Activated T-cell treated with anti-CD3 and anti-CD28 coated beads, Interleukin-2, amount 50 U/mL, for 72 hours (primary cell): Measurements from ENCODE around the gene MYO16. TPM values are rescaled to one million over a fixed set of nuclear protein-coding genes. Genes with fewer than 3 reads are reported as not detected.

ENCODE experiments used
- ATAC-seq, 2 donors: fragments of 150-1000 bp; cut with Tn5 transposase; replicated peaks in 1 of 2; 2 replicates each; pipeline ENCODE4 v1.10.0; 2021; ENCODE audit warnings: moderate library complexity in 2 of 2, mild to moderate bottlenecking in 1 of 2
- DNase-seq, 2 donors: peaks; one replicate each; pipeline ENCODE4 v3.0.0; 2021 to 2022; ENCODE audit warnings: mixed read lengths in 1 of 2
- H3K27ac Mint-ChIP-seq: one replicate; pipeline ENCODE4 v1.8.0; 2022; ENCODE audit warnings: mild to moderate bottlenecking, moderate library complexity, mixed read lengths
- H3K27me3 Mint-ChIP-seq: one replicate; pipeline ENCODE4 v1.8.0; 2022; ENCODE audit warnings: low read depth, mixed read lengths
- H3K36me3 Mint-ChIP-seq, 2 donors: one replicate each; pipeline ENCODE4 v1.8.0; 2022; ENCODE audit warnings: mixed read lengths in 2 of 2, mild to moderate bottlenecking in 1 of 2; ENCODE audit not compliant: insufficient read depth in 2 of 2
- H3K4me1 Mint-ChIP-seq: one replicate; pipeline ENCODE4 v1.8.0; 2022; ENCODE audit warnings: low read depth, mixed read lengths
- H3K4me3 Mint-ChIP-seq, 2 donors: one replicate each; pipeline ENCODE4 v1.8.0; 2022; ENCODE audit warnings: mild to moderate bottlenecking in 2 of 2, mixed read lengths in 2 of 2, moderate library complexity in 2 of 2
- H3K9me3 Mint-ChIP-seq, 2 donors: one replicate each; pipeline ENCODE4 v1.8.0; 2022; ENCODE audit warnings: mixed read lengths in 2 of 2
- total RNA-seq, 2 donors: library from RNA; stranded (reverse); gene quantifications; one replicate each; pipeline ENCODE4 v1.2.3, GENCODE V29; 2022

MYO16 gene
- total RNA-seq, 2 donors from 2014 or later, result not detected

DNA sequence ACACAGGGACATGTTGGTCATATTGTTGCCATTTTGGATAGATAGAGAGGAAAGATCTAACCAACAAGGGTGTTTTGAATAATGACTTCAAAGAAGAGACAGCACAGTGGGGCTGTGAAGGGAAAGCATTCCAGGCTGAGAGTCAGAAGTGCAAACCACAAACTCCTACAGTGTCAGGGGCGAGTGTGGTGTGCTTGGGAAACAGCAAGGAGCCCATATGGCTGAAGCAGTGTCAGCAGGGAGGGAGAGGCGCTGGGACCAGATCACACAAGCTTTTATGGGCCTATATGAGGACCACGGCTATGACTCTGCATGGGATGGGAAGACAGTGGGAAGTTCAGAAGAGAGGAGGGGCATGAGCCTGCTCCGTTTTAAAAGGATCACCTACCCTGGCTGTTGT is 166.4 kb downstream of the MYO16 start:
- H3K9me3 Mint-ChIP-seq, result peaks cover 0 to 2% of the 10 kb centered on the region in 2 donors
- DNase-seq, result no peak
- ATAC-seq, result no peak
- H3K4me1 Mint-ChIP-seq, result no peaks in the 10 kb centered on the region
- H3K27me3 Mint-ChIP-seq, result no peaks in the 10 kb centered on the region
- no peaks in the 10 kb centered on the region for H3K36me3 Mint-ChIP-seq
- no peak overlapping the region for H3K4me3 Mint-ChIP-seq
- no peak overlapping the region for H3K27ac Mint-ChIP-seq

GRCh38 chr13:108797354-108797753 is 167.9 kb downstream of the MYO16 start:
- ATAC-seq, result no peak
- no peaks in the 10 kb centered on the region for H3K4me1 Mint-ChIP-seq
- H3K9me3 Mint-ChIP-seq, result peaks cover 0 to 2% of the 10 kb centered on the region in 2 donors

GRCh38 chr13:108807841-108808240 is 178.4 kb downstream of the MYO16 start:
- no peaks in the 10 kb centered on the region for H3K36me3 Mint-ChIP-seq
- no peak overlapping the region for H3K4me3 Mint-ChIP-seq
- DNase-seq (no peak), ATAC-seq (no peak)
- no peak overlapping the region for H3K27ac Mint-ChIP-seq
- no peaks in the 10 kb centered on the region for H3K9me3 Mint-ChIP-seq
- H3K27me3 Mint-ChIP-seq, result no peaks in the 10 kb centered on the region
- no peaks in the 10 kb centered on the region for H3K4me1 Mint-ChIP-seq

More at GRCh38 chr13:108797354-108797753, 167.9 kb downstream of the MYO16 start:
- no peak for DNase-seq
- Mint-ChIP-seq H3K4me3 (no peak overlapping the region), H3K27ac (no peak overlapping the region), H3K36me3 (no peaks in the 10 kb centered on the region), H3K27me3 (no peaks in the 10 kb centered on the region)

DNA sequence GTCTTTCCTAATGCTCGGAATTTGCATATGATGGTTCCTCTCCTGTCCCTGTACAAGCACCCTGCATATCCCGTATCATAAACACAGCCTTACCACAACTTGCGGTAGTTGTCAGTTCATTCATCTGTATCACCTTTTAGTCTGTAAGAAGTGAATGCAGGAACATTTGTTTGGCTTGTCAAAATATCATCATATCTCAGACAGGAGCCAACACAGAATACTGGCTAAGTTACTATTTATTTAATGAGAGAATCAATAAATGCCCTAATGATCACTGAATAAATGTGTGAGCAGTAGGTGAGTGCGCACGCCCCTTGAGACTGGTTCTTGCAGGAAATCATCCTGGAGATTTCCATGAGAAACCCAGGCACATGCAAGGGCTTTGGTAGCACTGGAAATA is 182.8 kb downstream of the MYO16 start:
- no peaks in the 10 kb centered on the region for H3K27me3 Mint-ChIP-seq
- no peak for ATAC-seq
- H3K27ac Mint-ChIP-seq, result no peak overlapping the region
- no peaks in the 10 kb centered on the region for H3K4me1 Mint-ChIP-seq
- no peak for DNase-seq
- H3K9me3 Mint-ChIP-seq, result no peaks in the 10 kb centered on the region
- no peaks in the 10 kb centered on the region for H3K36me3 Mint-ChIP-seq
- no peak overlapping the region for H3K4me3 Mint-ChIP-seq

DNA sequence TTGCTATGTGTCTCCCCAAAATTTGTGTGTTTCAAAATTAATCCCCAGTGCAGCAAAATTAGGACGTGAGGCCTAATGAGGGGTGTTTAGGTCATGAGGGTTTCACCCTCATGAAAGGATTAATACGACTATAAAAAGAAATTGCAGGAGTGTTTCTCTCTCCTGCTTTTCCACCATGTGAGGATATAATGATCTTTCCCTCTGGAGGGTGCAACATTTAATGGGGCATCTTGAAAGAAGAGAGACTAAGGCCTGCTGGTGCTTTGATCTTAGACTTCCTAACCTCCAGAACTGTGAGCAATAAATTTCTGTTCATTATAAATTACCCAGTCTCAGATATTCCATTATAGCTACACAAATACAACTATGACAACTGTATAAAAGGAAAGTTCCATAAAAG is 183.2 kb downstream of the MYO16 start:
- Mint-ChIP-seq H3K4me1 (no peaks in the 10 kb centered on the region), H3K4me3 (no peak overlapping the region), H3K27ac (no peak overlapping the region), H3K27me3 (no peaks in the 10 kb centered on the region), H3K9me3 (no peaks in the 10 kb centered on the region), H3K36me3 (no peaks in the 10 kb centered on the region)
- no peak for ATAC-seq
- no peak for DNase-seq

GRCh38 chr13:108813587-108814170 is 184.3 kb downstream of the MYO16 start:
- Mint-ChIP-seq H3K4me1 (no peaks in the 10 kb centered on the region), H3K27me3 (no peaks in the 10 kb centered on the region), H3K9me3 (no peaks in the 10 kb centered on the region), H3K4me3 (no peak overlapping the region), H3K36me3 (no peaks in the 10 kb centered on the region), H3K27ac (no peak overlapping the region)
- no peak for DNase-seq
- no peak for ATAC-seq

GRCh38 chr13:108816375-108816774 is 187.0 kb downstream of the MYO16 start:
- H3K27me3 Mint-ChIP-seq, result no peaks in the 10 kb centered on the region
- ATAC-seq (no peak), DNase-seq (no peak)
- no peak overlapping the region for H3K27ac Mint-ChIP-seq
- H3K36me3 Mint-ChIP-seq, result no peaks in the 10 kb centered on the region
- no peaks in the 10 kb centered on the region for H3K4me1 Mint-ChIP-seq
- H3K9me3 Mint-ChIP-seq, result no peaks in the 10 kb centered on the region
- H3K4me3 Mint-ChIP-seq, result no peak overlapping the region

- Mint-ChIP-seq H3K36me3 (no peaks in the 10 kb centered on the region), H3K4me3 (no peak overlapping the region), H3K27me3 (no peaks in the 10 kb centered on the region), H3K27ac (no peak overlapping the region), H3K9me3 (no peaks in the 10 kb centered on the region), H3K4me1 (no peaks in the 10 kb centered on the region)
- no peak for DNase-seq
- ATAC-seq, result no peak
Observed at GRCh38 chr13:108827646-108828045, 198.2 kb downstream of the MYO16 start.

- Mint-ChIP-seq H3K9me3 (no peaks in the 10 kb centered on the region), H3K36me3 (no peaks in the 10 kb centered on the region), H3K4me1 (no peaks in the 10 kb centered on the region), H3K27me3 (no peaks in the 10 kb centered on the region), H3K27ac (no peak overlapping the region), H3K4me3 (no peak overlapping the region)
- DNase-seq (no peak), ATAC-seq (no peak)
Observed at GRCh38 chr13:108828086-108828815, 198.8 kb downstream of the MYO16 start.

DNA sequence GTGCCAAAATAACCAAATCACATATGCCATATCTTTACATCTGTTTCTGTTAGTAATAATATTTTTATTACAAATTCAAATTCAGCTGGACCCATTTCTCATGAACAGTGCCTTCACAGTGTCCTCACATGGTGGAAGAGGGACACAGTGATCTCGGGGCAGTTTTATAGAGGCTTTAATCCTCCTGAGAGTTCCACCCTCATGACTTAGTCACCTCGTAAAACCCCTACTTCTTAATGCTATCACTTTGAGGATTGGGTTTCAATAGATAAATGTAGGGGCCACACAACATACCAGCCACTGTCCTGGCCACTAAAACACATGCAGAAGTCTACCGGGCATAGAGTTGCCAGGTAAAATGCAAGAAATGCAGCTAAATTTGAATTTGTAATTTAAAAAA is 201.5 kb downstream of the MYO16 start:
- ATAC-seq (no peak), DNase-seq (no peak)
- Mint-ChIP-seq H3K36me3 (no peaks in the 10 kb centered on the region), H3K27ac (no peak overlapping the region), H3K4me3 (no peak overlapping the region), H3K9me3 (no peaks in the 10 kb centered on the region), H3K27me3 (no peaks in the 10 kb centered on the region), H3K4me1 (no peaks in the 10 kb centered on the region)

- no peak for DNase-seq
- H3K27me3 Mint-ChIP-seq, result no peaks in the 10 kb centered on the region
- no peak overlapping the region for H3K4me3 Mint-ChIP-seq
- no peak for ATAC-seq
- H3K36me3 Mint-ChIP-seq, result no peaks in the 10 kb centered on the region
- no peaks in the 10 kb centered on the region for H3K9me3 Mint-ChIP-seq
- no peak overlapping the region for H3K27ac Mint-ChIP-seq
- no peaks in the 10 kb centered on the region for H3K4me1 Mint-ChIP-seq
Observed at GRCh38 chr13:108833531-108833930, 204.1 kb downstream of the MYO16 start.

- DNase-seq (no peak), ATAC-seq (no peak)
- Mint-ChIP-seq H3K27me3 (no peaks in the 10 kb centered on the region), H3K9me3 (no peaks in the 10 kb centered on the region), H3K4me3 (no peak overlapping the region), H3K4me1 (no peaks in the 10 kb centered on the region), H3K27ac (no peak overlapping the region), H3K36me3 (no peaks in the 10 kb centered on the region)
Observed at GRCh38 chr13:108834193-108834592, 204.8 kb downstream of the MYO16 start.

GRCh38 chr13:108835083-108835482 is 205.7 kb downstream of the MYO16 start:
- H3K9me3 Mint-ChIP-seq, result no peaks in the 10 kb centered on the region
- DNase-seq, result no peak
- no peaks in the 10 kb centered on the region for H3K27me3 Mint-ChIP-seq
- H3K4me3 Mint-ChIP-seq, result no peak overlapping the region
- no peaks in the 10 kb centered on the region for H3K36me3 Mint-ChIP-seq
- H3K27ac Mint-ChIP-seq, result no peak overlapping the region
- H3K4me1 Mint-ChIP-seq, result no peaks in the 10 kb centered on the region
- ATAC-seq, result no peak

- no peaks in the 10 kb centered on the region for H3K36me3 Mint-ChIP-seq
- no peak overlapping the region for H3K27ac Mint-ChIP-seq
- H3K4me3 Mint-ChIP-seq, result no peak overlapping the region
- H3K4me1 Mint-ChIP-seq, result no peaks in the 10 kb centered on the region
- ATAC-seq (no peak), DNase-seq (no peak)
- H3K9me3 Mint-ChIP-seq, result no peaks in the 10 kb centered on the region
- H3K27me3 Mint-ChIP-seq, result peaks cover 15% of the 10 kb centered on the region
Observed at GRCh38 chr13:108850691-108851090, 221.3 kb downstream of the MYO16 start.
